ENCODE data around the gene DIP2C.

DIP2C gene

DNA sequence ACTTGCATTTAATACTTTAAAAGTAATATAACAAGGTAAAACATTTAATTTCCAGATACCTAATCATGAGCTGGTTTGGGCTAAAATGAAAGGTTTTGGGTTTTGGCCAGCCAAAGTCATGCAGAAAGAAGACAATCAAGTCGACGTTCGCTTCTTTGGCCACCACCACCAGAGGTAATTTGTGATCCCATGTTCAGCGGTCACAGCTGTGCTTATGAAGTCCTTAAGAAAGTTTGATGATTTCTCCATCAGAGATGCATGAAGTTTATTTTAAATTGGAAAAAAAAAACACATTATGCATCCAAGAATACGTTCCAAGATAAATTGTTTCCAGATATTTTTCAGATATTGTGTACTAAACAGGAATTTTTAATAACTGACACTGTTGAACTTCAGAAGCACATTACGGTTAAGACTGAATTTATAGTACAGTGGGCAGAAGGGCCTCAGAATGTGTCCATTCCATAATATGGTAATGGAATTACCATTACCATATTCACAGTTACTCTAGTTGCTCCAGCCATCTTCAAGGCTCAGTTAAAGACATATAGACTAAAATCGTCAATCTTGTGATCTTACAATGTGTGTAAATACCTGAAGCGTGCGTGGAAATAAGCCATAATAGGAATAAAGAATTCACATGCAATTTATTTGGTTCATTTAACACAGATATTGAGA is 447.4 kb downstream of the DIP2C start:
- no peak for DNase-seq

- DNase-seq, result no peak
These were observed 448.0 kb downstream of the DIP2C start for GRCh38 chr10:241451-241850.

DNA sequence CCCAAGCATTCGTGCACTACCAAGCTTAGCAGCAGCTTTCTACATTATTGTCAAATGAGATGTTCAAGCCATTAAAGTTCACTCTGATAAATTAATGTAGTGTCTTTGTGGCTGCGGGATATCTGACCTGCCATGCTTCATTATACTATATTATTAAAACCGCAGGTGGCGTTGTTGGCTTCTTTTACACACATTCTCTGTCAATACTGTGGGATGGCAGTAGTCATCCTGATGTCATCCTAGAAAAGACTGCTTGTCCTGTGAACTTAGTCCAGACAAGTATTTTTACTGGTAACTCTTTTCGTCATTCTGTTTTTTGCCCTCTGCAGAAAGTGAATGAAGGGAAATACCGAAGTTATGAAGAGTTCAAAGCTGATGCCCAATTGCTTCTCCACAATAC is 450.4 kb downstream of the DIP2C start:
- DNase-seq, result no peak

- DNase-seq, result no peak
These were observed 453.6 kb downstream of the DIP2C start for GRCh38 chr10:235915-236314.

- no peak for DNase-seq
These were observed 454.6 kb downstream of the DIP2C start for GRCh38 chr10:234708-235406.

DNA sequence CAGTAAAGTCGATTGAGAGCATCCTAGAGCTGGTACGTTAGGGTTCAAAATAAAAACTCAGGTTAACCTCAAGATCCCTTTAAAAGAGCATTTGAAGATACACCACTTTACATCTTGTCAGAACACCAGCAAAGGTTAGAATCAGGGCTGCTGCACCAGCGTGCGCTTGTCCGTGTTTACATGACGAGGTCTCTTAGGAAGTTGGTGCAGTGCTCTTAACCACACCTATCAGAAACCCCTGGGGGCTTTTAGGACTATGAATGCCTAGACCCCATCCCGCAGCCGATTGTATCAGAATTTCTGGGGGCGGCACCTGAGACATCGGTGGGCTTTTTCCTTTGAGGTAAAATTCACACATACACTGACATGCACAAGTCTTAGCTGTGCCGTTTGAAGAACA is 456.6 kb downstream of the DIP2C start:
- no peak for DNase-seq

GRCh38 chr10:232061-232460 is 457.4 kb downstream of the DIP2C start:
- no peak for DNase-seq

DNA sequence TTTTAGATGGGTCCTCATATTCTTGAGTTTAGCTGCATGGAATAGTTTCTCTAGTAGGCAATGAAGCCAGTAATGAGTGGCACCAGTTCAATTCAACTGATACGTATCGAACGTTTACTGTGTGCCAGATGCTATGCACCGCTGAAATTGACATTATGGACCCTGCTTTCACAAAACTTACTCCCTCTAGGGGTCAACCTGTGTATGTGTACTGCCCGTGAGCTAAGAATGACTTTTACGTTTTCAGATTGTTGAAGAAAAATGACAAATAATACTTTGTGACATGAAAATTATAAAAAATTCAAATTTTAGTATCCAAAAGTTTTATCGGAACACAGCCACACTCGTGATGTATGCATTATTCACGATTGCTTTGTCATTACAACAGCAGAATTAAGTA is 458.7 kb downstream of the DIP2C start:
- DNase-seq, result no peak

- DNase-seq, result no peak
These were observed 461.1 kb downstream of the DIP2C start for GRCh38 chr10:228366-228765.

DNA sequence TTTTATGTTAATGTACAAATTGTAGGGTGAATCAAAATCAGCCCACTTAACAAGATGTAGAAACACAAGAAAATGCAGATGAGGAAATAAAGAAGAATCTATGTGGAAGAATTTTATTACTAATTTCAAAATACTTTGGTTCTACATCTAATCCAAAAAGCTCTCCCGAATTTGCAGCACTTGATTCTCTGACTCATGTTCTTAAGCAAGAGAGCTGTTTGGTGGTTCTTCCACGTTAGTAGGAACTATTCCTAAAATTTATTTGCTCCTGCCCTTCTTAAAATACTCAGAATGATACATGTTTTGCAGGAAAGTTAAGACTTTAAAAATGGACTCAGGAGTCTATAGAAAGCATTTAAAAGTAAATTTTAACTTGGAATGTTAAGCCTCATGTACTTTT is 462.5 kb downstream of the DIP2C start:
- DNase-seq, result no peak

- no peak for DNase-seq
These were observed 463.4 kb downstream of the DIP2C start for GRCh38 chr10:226018-226417.

DNA sequence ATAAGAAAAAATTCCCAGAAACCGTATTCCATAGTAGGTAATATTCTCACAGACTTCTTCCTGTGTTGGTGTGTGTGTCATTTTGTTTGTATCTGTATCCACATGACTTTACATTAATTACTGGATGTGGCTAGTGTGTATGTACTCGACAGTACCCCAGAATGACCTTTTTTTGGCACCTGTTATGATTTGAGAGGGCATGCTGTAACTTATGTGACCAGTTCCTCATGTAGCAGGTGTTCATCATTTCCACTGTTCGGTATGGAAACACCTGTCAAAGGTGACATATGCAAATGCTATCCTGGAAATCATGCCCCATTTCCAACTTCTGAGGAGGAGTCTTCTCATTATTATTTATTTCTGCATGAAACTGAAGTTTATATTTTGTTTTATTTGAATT is 464.9 kb downstream of the DIP2C start:
- no peak for DNase-seq

All from activated CD4-positive, alpha-beta T cell treated with anti-CD3 and anti-CD28 coated beads, Interleukin-2, amount 50 U/mL, for 48 hours (primary cell).